Karpas-422 (cell line): Measurements from ENCODE around the gene NCOA3. TPM values are rescaled to one million over a fixed set of nuclear protein-coding genes. Genes with fewer than 3 reads are reported as not detected.
A peak's percentile ranks its signal among the peaks of the same experiment; 100 is the strongest.

Experiments
- DNase-seq: peaks from one replicate; pipeline ENCODE4 v3.0.0-alpha.2; 2015
- H2AFZ ChIP-seq: fragments of 200-600 bp; sonication (generic); 2 replicates; pipeline ENCODE4 v1.6.1; 2014; ENCODE audit warnings: antibody characterized with exemption, low read length, mixed read lengths
- H3K27ac ChIP-seq: fragments of 200-600 bp; sonication (generic); 2 replicates; pipeline ENCODE4 v1.5.1; 2014; ENCODE audit warnings: mild to moderate bottlenecking, low read length, moderate library complexity
- H3K27me3 ChIP-seq: fragments of 200-600 bp; sonication (generic); 2 replicates; pipeline ENCODE4 v1.6.1; 2014; ENCODE audit warnings: low read length, mixed read lengths
- H3K36me3 ChIP-seq: fragments of 200-600 bp; sonication (generic); 2 replicates; pipeline ENCODE4 v1.6.1; 2014; ENCODE audit warnings: low read length, mixed read lengths; ENCODE audit not compliant: insufficient read depth
- H3K4me1 ChIP-seq: fragments of 200-600 bp; sonication (generic); 2 replicates; pipeline ENCODE4 v1.6.1; 2014; ENCODE audit warnings: mild to moderate bottlenecking, low read length, mixed read lengths
- H3K4me2 ChIP-seq: fragments of 200-600 bp; sonication (generic); 2 replicates; pipeline ENCODE4 v1.6.1; 2014; ENCODE audit warnings: low read length, low read depth, mild to moderate bottlenecking; ENCODE audit not compliant: poor library complexity, severe bottlenecking
- H3K4me3 ChIP-seq: fragments of 200-600 bp; sonication (generic); 2 replicates; pipeline ENCODE4 v1.5.1; 2014; ENCODE audit warnings: mild to moderate bottlenecking, antibody characterized with exemption, low read length, mixed read lengths
- H3K79me2 ChIP-seq: fragments of 200-600 bp; sonication (generic); 2 replicates; pipeline ENCODE4 v1.6.1; 2014; ENCODE audit warnings: mild to moderate bottlenecking, low read length, mixed read lengths
- H3K9ac ChIP-seq: fragments of 200-600 bp; sonication (generic); 2 replicates; pipeline ENCODE4 v1.6.0; 2014; ENCODE audit warnings: low read length
- H3K9me2 ChIP-seq: fragments of 200-600 bp; sonication (generic), shearing (Covaris generic); replicated peaks from 2 replicates; pipeline ENCODE4 v1.6.0; 2014; ENCODE audit warnings: mild to moderate bottlenecking, low read length, moderate library complexity; ENCODE audit not compliant: insufficient read depth
- H3K9me3 ChIP-seq: fragments of 300-700, 200-600 bp; sonication (generic); 2 replicates; pipeline ENCODE4 v1.6.1; 2014; ENCODE audit warnings: low read length, mixed read lengths
- H4K20me1 ChIP-seq: fragments of 200-600 bp; sonication (generic); 2 replicates; pipeline ENCODE4 v1.6.1; 2014; ENCODE audit warnings: mild to moderate bottlenecking, antibody characterized with exemption, low read length, low read depth; ENCODE audit not compliant: insufficient read depth
- total RNA-seq: library from RNA; depleted of rRNA; stranded (reverse); fragments of >200 nt; shearing (Covaris generic); gene quantifications from 2 replicates; pipeline ENCODE4 v1.2.3, GENCODE V29; 2014; ENCODE audit warnings: low replicate concordance

Gene NCOA3
- total RNA-seq, 1 experiment from 2014 or later, result 90.0 TPM

DNA sequence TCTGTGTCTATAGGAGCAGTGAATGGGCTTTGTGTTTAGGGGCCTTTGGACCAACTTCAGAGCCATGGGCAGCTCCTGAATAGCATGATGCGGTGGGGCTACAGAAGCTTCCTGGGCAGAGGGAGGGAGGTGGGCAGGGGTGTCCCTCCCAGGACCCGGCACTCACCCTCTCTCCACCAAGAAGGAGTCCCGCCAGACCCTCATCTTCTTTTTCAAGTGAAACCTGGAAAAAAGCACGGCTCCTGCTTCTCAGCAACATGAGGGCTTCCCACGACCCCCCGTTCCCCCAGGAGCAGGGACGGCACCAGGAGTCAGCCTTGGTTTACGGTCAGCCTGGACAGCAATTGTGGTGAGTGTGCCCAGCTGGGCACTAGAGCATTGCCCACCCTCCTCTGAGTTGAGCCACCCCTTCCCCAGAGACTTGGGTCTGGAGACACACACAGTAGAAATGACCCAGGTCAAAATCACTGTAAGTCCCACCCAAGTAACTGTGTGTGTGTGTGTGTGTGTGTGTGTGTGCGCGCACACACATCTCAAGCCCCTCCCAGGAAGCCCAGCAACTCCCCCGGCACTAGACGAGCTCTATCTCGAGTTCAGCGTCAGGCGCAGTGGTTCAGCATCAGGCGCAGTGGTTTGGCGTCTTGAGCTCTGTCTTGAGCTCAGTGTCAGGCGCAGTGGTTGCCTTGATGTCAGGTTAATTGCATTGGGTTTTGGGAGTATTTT, 175.4 kb downstream of the NCOA3 start:
- no peak overlapping the region for H2AFZ ChIP-seq
- no peaks in the 10 kb centered on the region; the same call in 1 of the 2 replicates for H4K20me1 ChIP-seq
- no peaks in the 10 kb centered on the region for H3K9me2 ChIP-seq
- H3K79me2 ChIP-seq, result no peaks in the 10 kb centered on the region
- no peak overlapping the region for H3K4me2 ChIP-seq
- no peaks in the 10 kb centered on the region for H3K9me3 ChIP-seq
- no peak overlapping the region for H3K27ac ChIP-seq
- no peak for DNase-seq
- no peaks in the 10 kb centered on the region for H3K36me3 ChIP-seq
- H3K9ac ChIP-seq, result no peak overlapping the region
- no peaks in the 10 kb centered on the region for H3K4me1 ChIP-seq
- no peak overlapping the region for H3K4me3 ChIP-seq
- H3K27me3 ChIP-seq, result no peaks in the 10 kb centered on the region

DNA sequence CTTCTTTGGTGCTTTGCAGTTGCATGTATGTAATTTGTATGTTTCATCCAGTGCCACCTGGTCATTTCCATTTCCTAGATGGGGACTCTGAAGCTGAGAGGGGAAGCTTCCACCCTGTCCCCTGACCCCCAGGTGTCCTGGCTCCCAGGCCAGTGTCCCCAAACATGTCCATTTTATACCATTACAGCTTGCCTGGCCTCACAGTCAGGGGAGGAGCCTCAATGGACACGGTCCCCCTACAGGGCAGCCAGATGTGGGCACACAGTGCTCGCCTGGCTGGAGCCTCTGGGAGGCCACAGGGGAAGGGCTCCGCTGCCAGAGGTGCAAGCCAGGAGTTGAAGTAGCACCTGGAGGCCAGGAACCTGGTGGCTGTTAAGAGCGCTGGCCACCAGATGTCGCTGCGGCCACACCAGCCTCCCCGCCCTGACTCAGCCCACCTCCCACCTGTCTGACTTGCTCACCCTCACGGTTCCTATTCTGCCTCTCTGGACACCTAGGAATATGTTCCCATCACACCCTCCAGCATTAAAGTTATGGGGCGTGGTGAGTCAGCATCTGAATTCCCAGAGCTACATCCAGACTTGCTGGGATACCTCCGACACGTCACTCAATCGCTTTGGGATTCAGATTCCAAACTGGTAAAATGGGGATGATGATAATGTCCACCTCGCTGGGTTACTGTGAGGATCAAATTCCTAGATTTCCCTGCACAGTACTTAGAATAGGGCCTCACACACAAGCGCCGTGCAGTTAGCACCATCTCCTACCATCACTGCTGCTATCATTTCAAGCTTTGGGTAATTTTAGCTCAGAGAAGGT, 176.2 kb downstream of the NCOA3 start:
- Histone ChIP-seq H3K4me3 (no peak overlapping the region), H4K20me1 (no peaks in the 10 kb centered on the region; the same call in 1 of the 2 replicates), H2AFZ (no peak overlapping the region), H3K36me3 (no peaks in the 10 kb centered on the region), H3K9me3 (no peaks in the 10 kb centered on the region), H3K27ac (no peak overlapping the region), H3K79me2 (no peaks in the 10 kb centered on the region), H3K9ac (no peak overlapping the region), H3K4me1 (no peaks in the 10 kb centered on the region), H3K9me2 (no peaks in the 10 kb centered on the region), H3K27me3 (no peaks in the 10 kb centered on the region), H3K4me2 (no peak overlapping the region)
- DNase-seq, result peak; percentile 86

DNA sequence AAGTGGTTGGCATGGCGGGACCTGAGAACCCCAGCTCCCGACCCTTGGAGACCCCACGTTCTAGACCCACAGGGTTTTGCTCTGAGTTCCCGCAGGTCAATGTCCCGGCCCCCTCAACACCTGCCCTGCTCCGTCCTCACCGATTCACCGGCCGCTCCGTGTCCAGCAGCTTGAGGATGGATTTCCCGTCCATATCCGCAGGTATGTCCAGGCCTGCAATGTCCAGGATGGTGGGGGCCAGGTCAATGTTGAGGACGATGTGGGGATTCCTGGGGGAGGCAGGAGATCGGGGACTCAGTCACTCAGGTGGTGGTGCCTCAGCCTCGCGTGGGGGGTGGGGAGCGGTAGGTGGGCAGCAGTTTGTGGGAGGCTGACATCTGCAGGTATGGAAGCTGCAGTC, 176.8 kb downstream of the NCOA3 start:
- H3K9me3 ChIP-seq, result no peaks in the 10 kb centered on the region
- H3K9me2 ChIP-seq, result no peaks in the 10 kb centered on the region
- H3K4me3 ChIP-seq, result no peak overlapping the region
- H3K9ac ChIP-seq, result no peak overlapping the region
- no peaks in the 10 kb centered on the region for H3K27me3 ChIP-seq
- no peak overlapping the region for H3K27ac ChIP-seq
- no peak overlapping the region for H2AFZ ChIP-seq
- H4K20me1 ChIP-seq, result no peaks in the 10 kb centered on the region; the same call in 1 of the 2 replicates
- H3K4me1 ChIP-seq, result no peaks in the 10 kb centered on the region
- H3K36me3 ChIP-seq, result no peaks in the 10 kb centered on the region
- no peak overlapping the region for H3K4me2 ChIP-seq
- DNase-seq, result no peak
- no peaks in the 10 kb centered on the region for H3K79me2 ChIP-seq

- Histone ChIP-seq H3K27ac (no peak overlapping the region), H3K9me2 (no peaks in the 10 kb centered on the region), H3K4me3 (no peak overlapping the region), H3K79me2 (no peaks in the 10 kb centered on the region), H3K27me3 (no peaks in the 10 kb centered on the region), H3K9me3 (no peaks in the 10 kb centered on the region), H3K4me2 (no peak overlapping the region), H4K20me1 (no peaks in the 10 kb centered on the region; the same call in 1 of the 2 replicates), H2AFZ (no peak overlapping the region), H3K9ac (no peak overlapping the region), H3K4me1 (no peaks in the 10 kb centered on the region), H3K36me3 (no peaks in the 10 kb centered on the region)
- no peak for DNase-seq
These were observed 177.8 kb downstream of the NCOA3 start for GRCh38 chr20:47679462-47679861.

DNA sequence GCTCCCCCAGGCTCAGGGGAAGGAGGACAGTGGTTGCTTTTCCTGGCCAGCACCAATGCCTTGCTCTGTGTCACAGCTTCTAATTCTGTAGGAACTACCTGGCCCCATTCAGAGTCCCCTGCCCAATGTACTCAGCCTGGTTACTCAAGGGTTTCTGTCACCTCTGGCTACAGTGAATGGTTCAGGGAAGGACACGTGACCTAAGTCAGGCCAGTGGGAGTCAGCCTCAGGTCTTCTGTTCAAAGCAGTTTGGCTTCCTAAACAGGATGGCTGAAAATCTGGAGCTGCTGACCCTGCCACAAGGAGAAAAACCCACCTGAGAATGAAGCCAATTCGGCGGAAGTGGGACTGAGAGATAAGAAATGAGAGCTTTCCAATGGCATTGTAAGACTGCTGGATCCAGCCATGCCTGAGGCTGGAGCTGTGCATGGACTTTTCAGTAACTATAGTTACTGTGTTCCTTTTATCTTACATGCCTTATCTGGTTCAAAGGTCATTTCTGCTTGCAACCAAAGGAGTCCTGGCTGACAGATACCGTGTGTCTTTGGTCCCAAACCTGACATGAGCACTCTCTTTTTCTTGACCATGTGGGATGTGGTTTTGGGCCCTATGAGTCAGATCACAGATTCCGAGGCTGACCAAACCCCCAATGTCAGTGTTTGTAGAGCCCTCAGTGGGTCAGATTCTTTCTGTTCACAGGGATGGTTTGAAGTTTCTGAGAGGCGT, 179.3 kb downstream of the NCOA3 start:
- Histone ChIP-seq H3K4me3 (no peak overlapping the region), H3K27ac (no peak overlapping the region), H3K9ac (no peak overlapping the region), H3K4me2 (no peak overlapping the region), H3K4me1 (no peaks in the 10 kb centered on the region), H3K27me3 (no peaks in the 10 kb centered on the region), H3K36me3 (no peaks in the 10 kb centered on the region), H3K79me2 (no peaks in the 10 kb centered on the region), H3K9me3 (no peaks in the 10 kb centered on the region), H4K20me1 (no peaks in the 10 kb centered on the region; the same call in 1 of the 2 replicates), H3K9me2 (no peaks in the 10 kb centered on the region), H2AFZ (no peak overlapping the region)
- no peak for DNase-seq

GRCh38 chr20:47682028-47682783, 180.5 kb downstream of the NCOA3 start:
- Histone ChIP-seq H3K4me3 (no peak overlapping the region), H3K9me2 (no peaks in the 10 kb centered on the region), H3K9ac (no peak overlapping the region), H3K4me2 (no peak overlapping the region), H3K9me3 (no peaks in the 10 kb centered on the region), H3K4me1 (no peaks in the 10 kb centered on the region), H3K36me3 (no peaks in the 10 kb centered on the region), H2AFZ (no peak overlapping the region), H3K27me3 (no peaks in the 10 kb centered on the region), H3K27ac (no peak overlapping the region), H4K20me1 (no peaks in the 10 kb centered on the region; the same call in 1 of the 2 replicates), H3K79me2 (no peaks in the 10 kb centered on the region)
- DNase-seq, result no peak

DNA sequence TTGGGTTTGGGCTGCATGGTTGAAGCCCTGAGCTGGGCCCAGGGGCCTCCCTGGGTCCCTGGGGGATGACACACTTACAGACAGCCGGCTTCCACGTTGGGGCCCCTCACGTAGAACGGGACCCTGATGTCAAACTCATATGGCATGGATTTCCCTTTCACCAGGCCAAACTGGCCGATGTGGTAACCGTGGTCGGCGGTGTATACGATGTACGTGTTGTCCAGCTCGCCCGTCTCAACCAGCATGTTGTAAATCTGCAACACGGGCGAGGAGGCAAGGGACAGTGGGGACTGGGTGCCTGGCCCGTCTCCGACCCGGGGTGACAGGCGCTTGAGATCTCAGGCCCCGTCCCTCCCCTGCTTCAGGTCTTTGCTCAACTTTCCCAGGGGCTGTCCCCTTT, 181.2 kb downstream of the NCOA3 start:
- H3K9ac ChIP-seq, result no peak overlapping the region
- no peak overlapping the region for H2AFZ ChIP-seq
- no peaks in the 10 kb centered on the region for H3K4me1 ChIP-seq
- no peaks in the 10 kb centered on the region for H3K27me3 ChIP-seq
- H3K27ac ChIP-seq, result no peak overlapping the region
- no peaks in the 10 kb centered on the region for H3K9me2 ChIP-seq
- DNase-seq, result no peak
- H3K9me3 ChIP-seq, result no peaks in the 10 kb centered on the region
- no peaks in the 10 kb centered on the region; the same call in 1 of the 2 replicates for H4K20me1 ChIP-seq
- no peaks in the 10 kb centered on the region for H3K79me2 ChIP-seq
- no peak overlapping the region for H3K4me3 ChIP-seq
- no peaks in the 10 kb centered on the region for H3K36me3 ChIP-seq
- H3K4me2 ChIP-seq, result no peak overlapping the region
